ENCODE data around the gene TFDP1.

TFDP1 gene

GRCh38 chr13:113584205-113584869, at the start of gene TFDP1:
TSS of gene TFDP1 (plus strand) at chr13:113584753. CDS start at chr13:113585838, 1,085 bp downstream.
- peak; percentile 87 for DNase-seq

GRCh38 chr13:113535381-113535781, 49.2 kb upstream of the TFDP1 start:
- no peak for DNase-seq

- DNase-seq: no peak
Observed at GRCh38 chr13:113536461-113537110, 48.0 kb upstream of the TFDP1 start.

GRCh38 chr13:113537205-113537604, 47.3 kb upstream of the TFDP1 start:
- no peak for DNase-seq

GRCh38 chr13:113537909-113538688, 46.5 kb upstream of the TFDP1 start:
- DNase-seq: no peak

GRCh38 chr13:113538689-113539058, 45.9 kb upstream of the TFDP1 start:
- no peak for DNase-seq

GRCh38 chr13:113539176-113539575, 45.4 kb upstream of the TFDP1 start:
- DNase-seq: no peak

GRCh38 chr13:113539822-113540221, 44.7 kb upstream of the TFDP1 start:
- no peak for DNase-seq

GRCh38 chr13:113540523-113540922, 44.0 kb upstream of the TFDP1 start:
- DNase-seq: no peak

GRCh38 chr13:113542751-113543424, 41.7 kb upstream of the TFDP1 start:
- DNase-seq: no peak

GRCh38 chr13:113544071-113544891, 40.3 kb upstream of the TFDP1 start:
- no peak for DNase-seq

- no peak for DNase-seq
Observed at GRCh38 chr13:113544896-113545295, 39.7 kb upstream of the TFDP1 start.

GRCh38 chr13:113545455-113545930, 39.1 kb upstream of the TFDP1 start:
- peak; percentile 77 for DNase-seq

GRCh38 chr13:113545931-113546516, 38.5 kb upstream of the TFDP1 start:
- no peak for DNase-seq

- DNase-seq: no peak
Observed at GRCh38 chr13:113546571-113547237, 37.8 kb upstream of the TFDP1 start.

GRCh38 chr13:113547238-113547971, 37.1 kb upstream of the TFDP1 start:
- peak; percentile 38 for DNase-seq

GRCh38 chr13:113548171-113548641, 36.3 kb upstream of the TFDP1 start:
- no peak for DNase-seq

GRCh38 chr13:113548778-113549621, 35.6 kb upstream of the TFDP1 start:
- DNase-seq: no peak

GRCh38 chr13:113550453-113550852, 34.1 kb upstream of the TFDP1 start:
- no peak for DNase-seq

Measured in EL (cell line).